Prostate gland (tissue), 2 donors: ENCODE measurements around the gene CD177. TPM values are rescaled to one million over a fixed set of nuclear protein-coding genes. Genes with fewer than 3 reads are reported as not detected.

ENCODE experiments used
- DNase-seq: peaks from one replicate; pipeline ENCODE4 v3.0.0-alpha.2; 2019; ENCODE audit warnings: low spot score
- H3K27ac ChIP-seq, 2 donors: fragments of 200-600 bp; sonication (generic); 2 replicates each; pipeline ENCODE4 v1.5.1; 2017 to 2019
- H3K27me3 ChIP-seq: fragments of 200-600 bp; sonication (generic); replicated peaks from 2 replicates; pipeline ENCODE4 v1.5.1; 2019; ENCODE audit not compliant: insufficient read depth
- H3K36me3 ChIP-seq, 2 donors: fragments of 200-600 bp; sonication (generic); 1 replicate in 1 of 2; 2 replicates in 1 of 2; pipeline versions ENCODE4 v1.5.1 to v1.8.1; 2017 to 2019
- H3K4me1 ChIP-seq: fragments of 200-600 bp; sonication (generic); replicated peaks from 2 replicates; pipeline ENCODE4 v1.5.1; 2019
- H3K4me3 ChIP-seq, 2 donors: fragments of 200-600 bp; sonication (generic); 2 replicates each; pipeline ENCODE4 v1.5.1; 2017 to 2019
- H3K9me3 ChIP-seq: fragments of 200-600 bp; sonication (generic); 2 replicates; pipeline ENCODE4 v1.5.1; 2017
- CTCF ChIP-seq, 4 experiments: fragments of 200-600 bp in 2 of 4; fragments of 450-650 bp in 2 of 4; sonication (generic) in 2 of 4; IDR thresholded peaks; 1 replicate in 3 of 4; 2 replicates in 1 of 4; pipeline ENCODE4 v1.5.1; 2016 to 2019; ENCODE audit warnings: antibody characterized with exemption in 4 of 4, mild to moderate bottlenecking in 2 of 4, moderate library complexity in 2 of 4
- POLR2A ChIP-seq: fragments of 450-650 bp; IDR thresholded peaks from one replicate; pipeline ENCODE4 v1.6.1; 2016; ENCODE audit warnings: antibody characterized with exemption, mild to moderate bottlenecking
- POLR2AphosphoS5 ChIP-seq: sonication (generic); formaldehyde crosslinking; IDR thresholded peaks from one replicate; pipeline ENCODE4 v1.6.1; 2017; ENCODE audit warnings: antibody characterized with exemption
- WGBS: methylation state at CpG from one replicate; pipeline ENCODE4 v1.1.5; 2018; 5-methylcytosine and 5-hydroxymethylcytosine counted together
- intact Hi-C: fragments of 100-400 bp; cut with DNase I; formaldehyde crosslinking; loops from one replicate; pipeline ENCODE4 v1.14.2; 2022
- total RNA-seq, 2 donors: library from RNA; depleted of rRNA; stranded (reverse); fragments of >200 nt; gene quantifications; one replicate each; pipeline ENCODE4 v1.1.0, GENCODE V29; 2016

CD177 gene
- total RNA-seq, 2 donors from 2014 or later, result 77.6 to 248 TPM

GRCh38 chr19:43309466-43309865, 44.0 kb upstream of the CD177 start:
- TF ChIP-seq CTCF (IDR thresholded peaks at IDR 0.05), result no peak
- no peak for TF ChIP-seq POLR2AphosphoS5
- TF ChIP-seq POLR2A, result no peak
- no peaks in the 10 kb centered on the region for H3K9me3 ChIP-seq
- 70% methylated on average over 4 of the region's 4 CpGs for WGBS
- no peak for DNase-seq
- H3K4me1 ChIP-seq, result no peaks in the 10 kb centered on the region
- no peaks in the 10 kb centered on the region for H3K27me3 ChIP-seq
- no peak overlapping the region for H3K27ac ChIP-seq
- intact Hi-C loops, result no loop called here
- no peaks in the 10 kb centered on the region for H3K36me3 ChIP-seq
- no peak overlapping the region for H3K4me3 ChIP-seq

GRCh38 chr19:43310221-43310620, 43.3 kb upstream of the CD177 start:
- no peak for DNase-seq
- Histone ChIP-seq H3K9me3 (no peaks in the 10 kb centered on the region), H3K4me1 (no peaks in the 10 kb centered on the region), H3K4me3 (no peak overlapping the region), H3K27me3 (no peaks in the 10 kb centered on the region), H3K36me3 (no peaks in the 10 kb centered on the region), H3K27ac (no peak overlapping the region)
- intact Hi-C loops, result no loop called here
- 83% methylated on average over 3 of the region's 3 CpGs for WGBS
- TF ChIP-seq CTCF (IDR thresholded peaks at IDR 0.05) (no peak), POLR2AphosphoS5 (no peak), POLR2A (no peak)

- H3K36me3 ChIP-seq, result no peaks in the 10 kb centered on the region
- WGBS, result 76% methylated on average over 6 of the region's 6 CpGs
- no peaks in the 10 kb centered on the region for H3K9me3 ChIP-seq
- no peak overlapping the region for H3K4me3 ChIP-seq
- TF ChIP-seq POLR2AphosphoS5, result no peak
- no peak for TF ChIP-seq CTCF (IDR thresholded peaks at IDR 0.05)
- TF ChIP-seq POLR2A, result no peak
- intact Hi-C loops, result no loop called here
- no peak for DNase-seq
- no peaks in the 10 kb centered on the region for H3K27me3 ChIP-seq
- H3K4me1 ChIP-seq, result no peaks in the 10 kb centered on the region
- no peak overlapping the region for H3K27ac ChIP-seq
These were observed 42.2 kb upstream of the CD177 start for GRCh38 chr19:43311256-43311655.

GRCh38 chr19:43311706-43312105, 41.8 kb upstream of the CD177 start:
- 70% methylated on average over 2 of the region's 2 CpGs for WGBS
- DNase-seq, result no peak
- Histone ChIP-seq H3K36me3 (no peaks in the 10 kb centered on the region), H3K9me3 (no peaks in the 10 kb centered on the region), H3K27me3 (no peaks in the 10 kb centered on the region), H3K4me3 (no peak overlapping the region), H3K4me1 (no peaks in the 10 kb centered on the region), H3K27ac (no peak overlapping the region)
- no peak for TF ChIP-seq POLR2AphosphoS5
- no peak for TF ChIP-seq CTCF (IDR thresholded peaks at IDR 0.05)
- no peak for TF ChIP-seq POLR2A
- intact Hi-C loops, result no loop called here

- 88% methylated on average over 12 of the region's 12 CpGs for whole genome bisulfite sequencing
- Histone ChIP-seq H3K27me3 (no peaks in the 10 kb centered on the region), H3K36me3 (no peaks in the 10 kb centered on the region), H3K4me1 (no peaks in the 10 kb centered on the region), H3K4me3 (no peak overlapping the region), H3K27ac (no peak overlapping the region), H3K9me3 (no peaks in the 10 kb centered on the region)
- intact Hi-C loops, result no loop called here
- TF ChIP-seq CTCF (IDR thresholded peaks at IDR 0.05), result no peak
- no peak for TF ChIP-seq POLR2AphosphoS5
- no peak for TF ChIP-seq POLR2A
- no peak for DNase-seq
These were observed 39.6 kb upstream of the CD177 start for GRCh38 chr19:43313711-43314495.
